IMR-90 (cell line): ENCODE data around the gene GRID1. TPM values are rescaled to one million over a fixed set of nuclear protein-coding genes. Genes with fewer than 3 reads are reported as not detected.

Experiments
- ATAC-seq: fragments of 200-7000 bp; cut with Tn5 transposase; 2 replicates; pipeline ENCODE4 v1.9.1; 2020; ENCODE audit warnings: low read depth, mild to moderate bottlenecking, moderate library complexity
- BruUV-seq: library from RNA; stranded (reverse); fragments of 400-500 nt; replicated peaks from 2 replicates; lab custom pipeline; 2021; lab: Mats Ljungman, UMichigan
- CTCF ChIA-PET: fragments of 300-600 bp; formaldehyde crosslinking; extraction: SDS; loops from one replicate; lab custom pipeline; 2021; ENCODE audit warnings: antibody characterized with exemption; lab: Yijun Ruan, JAX
- POLR2A ChIA-PET: fragments of 300-600 bp; sonication (Branson Sonifier 250); formaldehyde crosslinking; loops from one replicate; lab custom pipeline; 2022; ENCODE audit warnings: antibody characterized with exemption; ENCODE audit not compliant: unreplicated experiment; lab: Charles Lee
- DNase-seq: peaks from one replicate; pipeline ENCODE4 v3.0.0; 2013
- H2AFZ ChIP-seq: replicated peaks from 2 replicates; pipeline ENCODE3; 2013; ENCODE audit warnings: low read length, mild to moderate bottlenecking; ENCODE audit not compliant: poor library complexity
- H2AK5ac ChIP-seq: 2 replicates; pipeline ENCODE4 v1.6.1; 2013; ENCODE audit warnings: low read depth, low read length, inconsistent platforms
- H2AK9ac ChIP-seq: replicated peaks from 2 replicates; pipeline ENCODE3; 2013; ENCODE audit warnings: mild to moderate bottlenecking, low read depth, low read length, moderate library complexity; ENCODE audit not compliant: poor library complexity
- H2BK120ac ChIP-seq: 2 replicates; pipeline ENCODE4 v1.6.1; 2013; ENCODE audit warnings: low read depth, low read length, inconsistent platforms
- H2BK15ac ChIP-seq: 3 replicates; pipeline ENCODE4 v1.6.1; 2013; ENCODE audit warnings: low read depth, low read length, inconsistent platforms
- H2BK20ac ChIP-seq: 2 replicates; pipeline ENCODE4 v1.6.1; 2013; ENCODE audit warnings: low read depth, mild to moderate bottlenecking, inconsistent platforms, low read length, moderate library complexity
- H2BK5ac ChIP-seq: 2 replicates; pipeline ENCODE4 v1.6.1; 2013; ENCODE audit warnings: mild to moderate bottlenecking, low read depth, low read length, inconsistent platforms; ENCODE audit not compliant: poor library complexity, severe bottlenecking
- H3K14ac ChIP-seq: replicated peaks from 2 replicates; pipeline ENCODE4 v1.6.1; 2013; ENCODE audit warnings: low read depth, low read length, inconsistent platforms
- H3K18ac ChIP-seq: 2 replicates; pipeline ENCODE4 v1.6.1; 2013; ENCODE audit warnings: low read depth, low read length, control low read depth
- H3K23ac ChIP-seq: 2 replicates; pipeline ENCODE4 v1.6.1; 2013; ENCODE audit warnings: low read depth, low read length, inconsistent platforms
- H3K27ac ChIP-seq: 2 replicates; pipeline ENCODE4 v1.5.1; 2013; ENCODE audit warnings: mild to moderate bottlenecking, control low read depth, low read length; ENCODE audit not compliant: insufficient read depth
- H3K27me3 ChIP-seq: 2 replicates; pipeline ENCODE4 v1.6.1; 2013; ENCODE audit warnings: low read length; ENCODE audit not compliant: control insufficient read depth, insufficient read depth
- H3K36me3 ChIP-seq: 2 replicates; pipeline ENCODE4 v1.6.1; 2013; ENCODE audit warnings: low read length, mixed read lengths; ENCODE audit not compliant: control insufficient read depth, insufficient read depth
- H3K4ac ChIP-seq: 2 replicates; pipeline ENCODE4 v1.6.1; 2013; ENCODE audit warnings: low read depth, low read length, inconsistent platforms
- H3K4me1 ChIP-seq: 2 replicates; pipeline ENCODE4 v1.6.1; 2013; ENCODE audit warnings: low read length, mixed read lengths; ENCODE audit not compliant: control insufficient read depth, insufficient read depth
- H3K4me2 ChIP-seq: 2 replicates; pipeline ENCODE4 v1.6.1; 2013; ENCODE audit warnings: low read depth, mild to moderate bottlenecking, control low read depth, low read length, moderate library complexity
- H3K4me3 ChIP-seq: 2 replicates; pipeline ENCODE4 v1.5.1; 2013; ENCODE audit warnings: low read depth, mild to moderate bottlenecking, control low read depth, low read length, moderate library complexity; ENCODE audit not compliant: insufficient read depth
- H3K56ac ChIP-seq: 2 replicates; pipeline ENCODE4 v1.6.1; 2013; ENCODE audit warnings: low read length, inconsistent platforms; ENCODE audit not compliant: insufficient read depth; ENCODE audit errors: extremely low read depth
- H3K79me1 ChIP-seq, 2 experiments: 2 replicates each; pipeline ENCODE4 v1.6.1; 2013; ENCODE audit warnings: low read length in 2 of 2, inconsistent platforms in 1 of 2, low read depth in 1 of 2
- H3K9ac ChIP-seq: 2 replicates; pipeline ENCODE4 v1.6.1; 2013; ENCODE audit warnings: low read depth, low read length, control low read depth
- H3K9me1 ChIP-seq: 2 replicates; pipeline ENCODE4 v1.6.1; 2013; ENCODE audit warnings: low read length, inconsistent platforms; ENCODE audit not compliant: insufficient read depth
- H3K9me3 ChIP-seq: 2 replicates; pipeline ENCODE4 v1.6.1; 2013; ENCODE audit warnings: low read length; ENCODE audit not compliant: control insufficient read depth, insufficient read depth
- H4K20me1 ChIP-seq: 2 replicates; pipeline ENCODE4 v1.6.1; 2013; ENCODE audit warnings: low read length, inconsistent platforms; ENCODE audit not compliant: insufficient read depth
- H4K5ac ChIP-seq: 2 replicates; pipeline ENCODE4 v1.6.1; 2013; ENCODE audit warnings: mild to moderate bottlenecking, low read depth, low read length, control low read depth
- H4K8ac ChIP-seq, 2 experiments: 2 replicates each; pipeline ENCODE4 v1.6.1; 2013; ENCODE audit warnings: low read depth in 2 of 2, low read length in 2 of 2, control low read depth in 1 of 2, inconsistent platforms in 1 of 2
- H4K91ac ChIP-seq: 2 replicates; pipeline ENCODE4 v1.6.1; 2013; ENCODE audit warnings: low read depth, low read length, inconsistent platforms; ENCODE audit not compliant: insufficient read depth
- MAZ ChIP-seq: IDR thresholded peaks from 2 replicates; pipeline ENCODE4 v1.6.1; 2012; ENCODE audit warnings: low read depth, mild to moderate bottlenecking, low read length, improper control_type of control experiment, moderate library complexity, borderline replicate concordance
- MXI1 ChIP-seq: IDR thresholded peaks from 2 replicates; pipeline ENCODE4 v1.6.1; 2012; ENCODE audit warnings: low read depth, mild to moderate bottlenecking, low read length, moderate library complexity, borderline replicate concordance
- NFE2L2 ChIP-seq: fragments of 150-350 bp; IDR thresholded peaks from 2 replicates; pipeline ENCODE4 v1.6.1; 2016; ENCODE audit warnings: low read depth, mild to moderate bottlenecking, low read length
- POLR2A ChIP-seq: IDR thresholded peaks from 2 replicates; pipeline ENCODE4 v1.6.1; 2012; ENCODE audit warnings: mild to moderate bottlenecking, low read depth, low read length
- RFX5 ChIP-seq: IDR thresholded peaks from 2 replicates; pipeline ENCODE4 v1.8.0; 2012; ENCODE audit warnings: low read depth, mild to moderate bottlenecking, low read length, moderate library complexity
- WGBS, 2 experiments: methylation state at CpG; one replicate each; pipeline versions ENCODE4 v1.1.5 to v1.1.7; 2013; ENCODE audit warnings: missing lambda C conversion rate in 2 of 2; ENCODE audit not compliant: insufficient read length in 1 of 2; ENCODE audit errors: extremely low coverage in 2 of 2; 5-methylcytosine and 5-hydroxymethylcytosine counted together
- dilution Hi-C: fragments of 300-500 bp; cut with HindIII; formaldehyde crosslinking; loops from one replicate; pipeline ENCODE4 v1.14.3; 2018; ENCODE audit warnings: low sequenced_read_pairs; ENCODE audit not compliant: unreplicated experiment
- in situ Hi-C: fragments of 300-500 bp; cut with MboI; formaldehyde crosslinking; loops from 3 replicates; pipeline ENCODE4 v1.14.3; 2019; ENCODE audit warnings: low sequenced_read_pairs, inconsistent platforms, mixed read lengths
- intact Hi-C: fragments of 100-400 bp; cut with micrococcal nuclease; formaldehyde crosslinking; loops from 2 replicates; pipeline ENCODE4 v1.10.0; 2022
- polyA plus RNA-seq, 3 experiments: library from polyadenylated mRNA; depleted of rRNA; stranded (reverse); fragments of >200 nt; gene quantifications; 2 replicates each; pipeline ENCODE4 v1.2.3, GENCODE V29; 2012; ENCODE audit warnings: low replicate concordance in 1 of 3
- total RNA-seq: library from RNA; depleted of rRNA; stranded (reverse); fragments of >200 nt; gene quantifications from 2 replicates; pipeline ENCODE4 v1.2.3, GENCODE V29; 2012

GRID1 gene
- total and polyA plus RNA-seq, 2 of the 4 experiments (the other 2 are of a cell fraction), result not detected

DNA sequence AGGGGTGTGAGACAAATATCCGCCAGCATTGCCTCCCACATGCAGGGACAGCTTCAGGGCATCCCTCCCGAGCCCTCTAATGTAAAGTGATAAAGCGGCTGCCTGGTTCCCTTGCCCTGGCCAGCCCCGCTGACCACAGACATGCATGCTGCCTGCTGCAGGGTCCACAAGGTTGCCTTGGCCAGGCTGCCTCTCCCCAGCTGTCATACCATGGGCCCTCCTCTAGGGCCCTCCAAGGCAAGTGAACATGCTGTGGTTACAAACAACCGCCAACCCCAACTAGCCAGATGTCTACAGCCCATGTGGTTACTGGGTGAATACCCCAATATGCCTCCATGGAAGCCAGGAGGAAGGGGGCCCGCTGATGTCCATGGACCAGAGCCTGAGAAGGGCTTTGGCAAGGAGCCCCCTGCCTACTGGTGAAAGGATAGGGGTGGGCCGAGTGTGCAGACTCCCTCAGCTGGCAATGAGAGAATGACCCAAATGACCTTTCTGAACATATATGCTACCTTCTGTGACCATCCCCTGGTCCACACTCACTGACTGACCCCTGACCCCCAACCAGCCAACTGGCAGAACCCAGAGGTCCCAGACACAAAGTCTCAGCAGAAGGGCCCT is 37.4 kb downstream of the GRID1 start:
- H2AFZ ChIP-seq, result no peak overlapping the region
- no peaks in the 10 kb centered on the region for H3K4me1 ChIP-seq
- no peaks in the 10 kb centered on the region for H3K9me3 ChIP-seq
- no peak overlapping the region for H4K91ac ChIP-seq
- ChIA-PET CTCF (interaction anchor here (0.7 kb wide), 1 partner anchor 20 kb away, joined by 3 read pairs; no protein-coding TSS in a partner anchor), POLR2A (no interaction called here)
- no peak overlapping the region for H3K4me2 ChIP-seq
- no peaks in the 10 kb centered on the region for H3K36me3 ChIP-seq
- intact Hi-C loops, result no loop called here
- no peak overlapping the region for H2BK5ac ChIP-seq
- H3K27ac ChIP-seq, result no peak overlapping the region
- no peak overlapping the region for H2BK20ac ChIP-seq
- H2AK9ac ChIP-seq, result no peak overlapping the region
- no peak overlapping the region for H3K56ac ChIP-seq
- H4K5ac ChIP-seq, result no peak overlapping the region
- no peak overlapping the region for H2BK120ac ChIP-seq
- H3K9ac ChIP-seq, result no peak overlapping the region
- TF ChIP-seq MXI1, result no peak
- TF ChIP-seq RFX5, result no peak
- TF ChIP-seq POLR2A, result no peak
- TF ChIP-seq NFE2L2, result no peak
- no peak for TF ChIP-seq MAZ
- H3K27me3 ChIP-seq, result peaks cover 2% of the 10 kb centered on the region; the same call in 1 of the 2 replicates
- no peaks in the 10 kb centered on the region for H4K20me1 ChIP-seq
- no peak overlapping the region for H2BK15ac ChIP-seq
- no TSS peak for BruUV-seq
- no peak overlapping the region for H3K23ac ChIP-seq
- no peak overlapping the region for H4K8ac ChIP-seq
- dilution Hi-C loops, result no loop called here
- H3K4ac ChIP-seq, result no peak overlapping the region
- no peak overlapping the region for H3K14ac ChIP-seq
- H3K79me1 ChIP-seq, result no peaks in the 10 kb centered on the region
- no peak overlapping the region for H3K18ac ChIP-seq
- H2AK5ac ChIP-seq, result no peak overlapping the region
- WGBS, 2 experiments, result 68% methylated on average over 2 of the region's 7 CpGs; no CpG with 5 or more reads in 1 of the 2 experiments
- DNase-seq, result no peak
- no peaks in the 10 kb centered on the region for H3K9me1 ChIP-seq
- ATAC-seq, result no peak
- no peak overlapping the region for H3K4me3 ChIP-seq
- in situ Hi-C loops, result no loop called here
